Measurements from ENCODE around the gene POLR3F.

The POLR3F gene

DNA sequence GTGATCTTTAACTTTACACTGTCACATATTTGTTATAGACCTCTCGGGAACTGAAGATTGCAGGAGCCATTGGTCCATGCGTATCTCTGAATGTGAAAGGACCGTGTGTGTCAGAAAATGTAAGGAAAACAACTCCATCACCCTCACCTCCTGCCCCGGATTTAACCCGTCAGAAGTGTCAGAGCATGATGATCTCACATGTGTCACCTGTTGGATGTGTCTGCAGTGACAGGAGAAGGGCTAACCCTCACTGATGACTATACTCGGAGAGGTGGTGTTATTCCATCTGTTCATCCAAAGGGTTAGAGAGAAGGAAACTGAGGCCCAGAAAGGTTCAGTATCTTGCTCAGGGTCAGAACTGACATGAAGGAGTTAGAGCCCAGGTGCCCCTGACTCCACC lies 65.4 kb downstream of the POLR3F start:
- no peak overlapping the region for H3K27ac ChIP-seq (ENCODE audit: poor library complexity, severe bottlenecking)
- no peak overlapping the region for H3K4me3 ChIP-seq (ENCODE audit: severe bottlenecking)
- TF ChIP-seq, protein P1, sequence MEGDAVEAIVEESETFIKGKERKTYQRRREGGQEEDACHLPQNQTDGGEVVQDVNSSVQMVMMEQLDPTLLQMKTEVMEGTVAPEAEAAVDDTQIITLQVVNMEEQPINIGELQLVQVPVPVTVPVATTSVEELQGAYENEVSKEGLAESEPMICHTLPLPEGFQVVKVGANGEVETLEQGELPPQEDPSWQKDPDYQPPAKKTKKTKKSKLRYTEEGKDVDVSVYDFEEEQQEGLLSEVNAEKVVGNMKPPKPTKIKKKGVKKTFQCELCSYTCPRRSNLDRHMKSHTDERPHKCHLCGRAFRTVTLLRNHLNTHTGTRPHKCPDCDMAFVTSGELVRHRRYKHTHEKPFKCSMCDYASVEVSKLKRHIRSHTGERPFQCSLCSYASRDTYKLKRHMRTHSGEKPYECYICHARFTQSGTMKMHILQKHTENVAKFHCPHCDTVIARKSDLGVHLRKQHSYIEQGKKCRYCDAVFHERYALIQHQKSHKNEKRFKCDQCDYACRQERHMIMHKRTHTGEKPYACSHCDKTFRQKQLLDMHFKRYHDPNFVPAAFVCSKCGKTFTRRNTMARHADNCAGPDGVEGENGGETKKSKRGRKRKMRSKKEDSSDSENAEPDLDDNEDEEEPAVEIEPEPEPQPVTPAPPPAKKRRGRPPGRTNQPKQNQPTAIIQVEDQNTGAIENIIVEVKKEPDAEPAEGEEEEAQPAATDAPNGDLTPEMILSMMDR (IDR thresholded peaks at IDR 0.05; ENCODE audit: poor library complexity, severe bottlenecking), result no peak
- H3K27me3 ChIP-seq (ENCODE audit: insufficient read depth, poor library complexity, severe bottlenecking), result no peaks in the 10 kb centered on the region
- DNase-seq (ENCODE audit: low spot score) (no peak), ATAC-seq (ENCODE audit: low read depth) (no peak)
- H3K9me3 ChIP-seq (ENCODE audit: severe bottlenecking), result no peaks in the 10 kb centered on the region
- peaks cover 97% of the 10 kb centered on the region for H3K36me3 ChIP-seq (ENCODE audit: low read depth)
- no peaks in the 10 kb centered on the region for H3K4me1 ChIP-seq (ENCODE audit: insufficient read depth, poor library complexity, severe bottlenecking)

- TF ChIP-seq, protein P1 (IDR thresholded peaks at IDR 0.05; ENCODE audit: poor library complexity, severe bottlenecking), result no peak
- Histone ChIP-seq H3K4me1 (ENCODE audit: insufficient read depth, poor library complexity, severe bottlenecking) (no peaks in the 10 kb centered on the region), H3K36me3 (ENCODE audit: low read depth) (peaks cover 97% of the 10 kb centered on the region), H3K9me3 (ENCODE audit: severe bottlenecking) (no peaks in the 10 kb centered on the region), H3K27ac (ENCODE audit: poor library complexity, severe bottlenecking) (no peak overlapping the region), H3K27me3 (ENCODE audit: insufficient read depth, poor library complexity, severe bottlenecking) (no peaks in the 10 kb centered on the region), H3K4me3 (ENCODE audit: severe bottlenecking) (no peak overlapping the region)
- no peak for DNase-seq (ENCODE audit: low spot score)
- ATAC-seq (ENCODE audit: low read depth), result no peak
Measured at GRCh38 chr20:18533491-18533890, 66.3 kb downstream of the POLR3F start.

DNA sequence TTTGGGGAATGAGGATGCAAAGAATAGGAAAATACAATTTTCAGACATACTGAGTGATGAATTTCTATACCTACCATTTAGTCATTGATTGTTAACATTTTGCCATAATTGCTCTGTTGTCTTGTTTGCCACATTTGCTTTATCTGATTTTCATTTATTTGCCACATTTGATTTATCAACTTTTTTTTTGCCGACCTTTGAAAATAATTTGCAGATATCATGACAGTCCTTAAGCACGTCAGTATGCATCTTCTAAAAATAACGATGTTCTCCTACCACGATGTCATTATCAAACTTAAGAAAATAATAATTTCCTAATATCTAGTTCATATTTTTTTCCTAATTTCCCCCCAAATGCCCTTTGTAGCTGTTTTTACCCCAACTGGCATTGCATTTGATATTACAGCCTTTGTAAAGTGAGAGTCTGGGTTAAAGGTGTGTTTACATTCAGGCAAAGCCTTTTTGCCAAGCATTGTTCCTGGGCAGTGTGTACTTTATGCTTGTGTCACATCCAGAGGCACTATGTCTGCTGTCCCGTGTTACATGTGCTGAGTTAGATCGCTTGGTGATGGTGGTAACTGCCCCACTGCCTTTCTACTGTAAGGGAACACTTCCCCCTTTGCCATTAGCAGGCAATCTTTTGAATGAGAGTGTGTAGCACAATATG lies 66.9 kb downstream of the POLR3F start:
- no peak for ATAC-seq (ENCODE audit: low read depth)
- peaks cover 97% of the 10 kb centered on the region for H3K36me3 ChIP-seq (ENCODE audit: low read depth)

More for the DNA sequence above, 66.9 kb downstream of the POLR3F start:
- H3K9me3 ChIP-seq (ENCODE audit: severe bottlenecking), result no peaks in the 10 kb centered on the region
- no peak overlapping the region for H3K27ac ChIP-seq (ENCODE audit: poor library complexity, severe bottlenecking)
- no peak overlapping the region for H3K4me3 ChIP-seq (ENCODE audit: severe bottlenecking)
- H3K4me1 ChIP-seq (ENCODE audit: insufficient read depth, poor library complexity, severe bottlenecking), result no peaks in the 10 kb centered on the region
- DNase-seq (ENCODE audit: low spot score), result no peak
- no peaks in the 10 kb centered on the region for H3K27me3 ChIP-seq (ENCODE audit: insufficient read depth, poor library complexity, severe bottlenecking)
- TF ChIP-seq, protein P1 (IDR thresholded peaks at IDR 0.05; ENCODE audit: poor library complexity, severe bottlenecking), result no peak

Measured in RWPE2 (cell line).